ENCODE results near the gene NAT16.

NAT16 gene

DNA sequence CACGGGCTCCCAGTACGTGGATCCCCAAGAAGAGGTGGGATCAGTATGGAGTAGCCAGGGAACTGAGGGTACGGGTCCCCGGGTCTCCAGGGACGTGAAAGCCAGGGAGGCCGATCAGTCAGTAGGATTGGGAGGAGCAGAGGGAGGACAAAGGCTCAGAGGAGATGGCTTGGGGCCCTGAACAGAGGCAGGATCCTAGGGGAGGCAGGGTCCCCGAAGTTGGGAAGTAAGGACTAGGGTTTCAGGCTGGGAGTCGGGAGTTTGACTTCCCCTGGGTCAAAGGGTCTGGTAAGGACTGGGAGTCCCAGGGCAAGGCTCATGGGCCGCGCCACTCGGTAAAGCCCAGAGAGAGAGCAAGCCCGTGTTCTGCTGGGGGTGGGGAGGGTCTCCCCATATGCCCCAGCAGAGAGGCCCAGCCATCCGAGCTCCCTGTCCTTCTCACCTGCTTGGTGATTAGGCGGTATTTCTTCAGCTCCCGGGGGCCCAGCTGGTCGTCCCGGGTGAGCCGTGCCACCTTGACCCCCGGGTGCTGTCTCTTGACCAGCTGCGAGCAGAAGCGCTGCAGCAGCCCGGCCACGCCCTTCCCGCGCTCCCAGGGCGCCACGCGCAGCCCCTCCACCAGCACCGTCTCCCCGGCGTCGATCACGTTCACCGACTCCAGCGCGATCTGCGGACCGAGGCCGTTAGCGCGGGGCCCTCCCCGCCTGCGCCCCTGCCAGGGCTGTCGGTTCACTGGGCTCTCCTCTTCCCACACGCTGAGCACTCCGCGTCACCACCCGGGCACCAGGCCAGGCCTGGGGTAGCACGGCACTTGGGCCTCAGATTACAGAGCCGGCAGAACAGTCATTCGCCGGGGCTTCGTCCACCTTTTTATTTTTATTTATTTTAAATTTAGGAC, 7.0 kb downstream of the NAT16 start:
- in situ Hi-C loops (cut with HindIII; ENCODE audit: low pct_unique_long_range_greater_than_20kb, low sequenced_read_pairs): no loop called here
- no peak for TF ChIP-seq JUND (IDR thresholded peaks at IDR 0.05; ENCODE audit: low read depth)
- DNase-seq (ENCODE audit: low read depth in 1 of 2, low spot score in 1 of 2): peak in 1 of 2 experiments; percentile 43

- in situ Hi-C loops (cut with HindIII; ENCODE audit: low pct_unique_long_range_greater_than_20kb, low sequenced_read_pairs): no loop called here
- TF ChIP-seq JUND (IDR thresholded peaks at IDR 0.05; ENCODE audit: low read depth): no peak
- peak in 1 of 2 experiments; percentile 37 for DNase-seq (ENCODE audit: low read depth in 1 of 2, low spot score in 1 of 2)
Measured at GRCh38 chr7:101172005-101172853, 7.9 kb downstream of the NAT16 start.

- TF ChIP-seq JUND (IDR thresholded peaks at IDR 0.05; ENCODE audit: low read depth): no peak
- peak in 1 of 2 experiments; percentile 39 for DNase-seq (ENCODE audit: low read depth in 1 of 2, low spot score in 1 of 2)
- in situ Hi-C loops (cut with HindIII; ENCODE audit: low pct_unique_long_range_greater_than_20kb, low sequenced_read_pairs): no loop called here
Measured at GRCh38 chr7:101171442-101171837, 8.7 kb downstream of the NAT16 start.

DNA sequence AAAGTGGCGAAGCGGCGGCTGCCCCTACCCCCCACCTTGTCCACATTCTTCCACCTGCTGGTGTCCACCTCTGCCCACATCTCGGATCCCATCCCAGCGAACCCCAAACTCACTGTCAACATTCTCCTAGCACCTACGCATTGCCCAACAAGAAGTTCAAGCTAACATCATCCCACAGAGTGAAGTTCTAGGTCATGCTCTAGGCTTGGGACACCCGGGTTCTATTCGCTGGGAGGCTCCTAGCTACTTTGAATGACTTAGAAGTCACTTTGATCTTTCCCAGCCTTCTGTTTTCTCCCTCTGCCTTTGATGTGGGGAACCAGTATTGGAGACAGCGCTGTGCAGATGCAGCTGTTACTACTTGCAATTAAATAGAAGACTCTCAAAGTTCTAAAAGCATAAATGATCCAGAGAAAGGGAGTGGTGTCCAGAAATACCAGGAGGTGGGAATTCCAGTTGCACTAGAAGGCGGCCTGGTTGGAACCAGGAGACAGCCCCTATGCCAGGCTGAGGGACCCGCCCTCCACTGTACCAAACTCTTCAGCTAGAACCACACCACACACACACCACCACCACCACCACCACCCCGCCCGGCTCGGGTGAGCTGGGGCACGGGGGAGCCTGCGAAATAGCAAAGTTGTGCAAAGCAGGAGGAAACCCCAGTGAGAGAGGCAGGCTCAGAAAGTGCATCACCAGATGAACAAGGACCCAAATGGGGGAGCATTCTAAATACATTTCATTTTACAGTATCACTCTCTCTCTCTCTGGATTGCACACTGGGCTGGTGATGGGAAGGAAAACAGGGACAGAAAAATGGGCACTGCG, 9.3 kb downstream of the NAT16 start:
- no peak for DNase-seq (ENCODE audit: low read depth in 1 of 2, low spot score in 1 of 2)
- in situ Hi-C loops (cut with HindIII; ENCODE audit: low pct_unique_long_range_greater_than_20kb, low sequenced_read_pairs): no loop called here
- TF ChIP-seq JUND (IDR thresholded peaks at IDR 0.05; ENCODE audit: low read depth): no peak

DNA sequence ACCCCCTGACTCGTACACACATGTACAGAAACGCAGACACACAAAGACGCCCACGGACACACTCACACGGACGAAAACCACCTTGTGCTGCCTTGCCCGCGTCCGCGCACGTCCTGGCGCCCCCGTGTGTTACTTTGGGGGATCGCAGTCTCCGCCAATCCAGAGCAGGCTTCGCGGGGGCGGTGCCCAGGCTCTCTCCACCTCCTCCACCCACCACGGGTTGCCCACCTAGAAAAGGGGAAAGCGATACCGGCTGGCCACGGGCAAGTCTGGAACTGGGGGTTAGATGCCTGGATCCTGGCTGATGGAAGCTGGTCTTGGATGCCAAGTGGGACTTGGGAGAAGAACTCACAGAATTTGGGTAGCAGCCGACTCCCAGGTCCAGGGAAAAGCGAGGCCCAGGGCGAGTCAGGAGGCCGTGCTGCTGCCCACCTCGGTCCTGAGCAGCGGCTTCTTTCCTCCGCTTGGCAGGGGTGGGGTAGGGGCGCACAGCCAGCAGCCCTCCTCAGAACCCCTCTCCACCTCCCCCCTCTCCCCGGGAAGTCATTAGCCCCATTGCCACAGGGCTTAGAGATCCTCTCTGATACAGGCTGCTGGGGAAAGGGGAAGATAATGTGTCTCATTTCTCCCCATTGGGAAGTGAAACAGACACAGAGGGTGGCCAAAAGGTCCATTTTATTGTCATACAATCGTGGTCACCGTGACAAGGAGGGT, 10.1 kb downstream of the NAT16 start:
- no peak for TF ChIP-seq JUND (IDR thresholded peaks at IDR 0.05; ENCODE audit: low read depth)
- in situ Hi-C loops (cut with HindIII; ENCODE audit: low pct_unique_long_range_greater_than_20kb, low sequenced_read_pairs): no loop called here
- peak; percentile 44 to 58 for DNase-seq (ENCODE audit: low read depth in 1 of 2, low spot score in 1 of 2)

DNA sequence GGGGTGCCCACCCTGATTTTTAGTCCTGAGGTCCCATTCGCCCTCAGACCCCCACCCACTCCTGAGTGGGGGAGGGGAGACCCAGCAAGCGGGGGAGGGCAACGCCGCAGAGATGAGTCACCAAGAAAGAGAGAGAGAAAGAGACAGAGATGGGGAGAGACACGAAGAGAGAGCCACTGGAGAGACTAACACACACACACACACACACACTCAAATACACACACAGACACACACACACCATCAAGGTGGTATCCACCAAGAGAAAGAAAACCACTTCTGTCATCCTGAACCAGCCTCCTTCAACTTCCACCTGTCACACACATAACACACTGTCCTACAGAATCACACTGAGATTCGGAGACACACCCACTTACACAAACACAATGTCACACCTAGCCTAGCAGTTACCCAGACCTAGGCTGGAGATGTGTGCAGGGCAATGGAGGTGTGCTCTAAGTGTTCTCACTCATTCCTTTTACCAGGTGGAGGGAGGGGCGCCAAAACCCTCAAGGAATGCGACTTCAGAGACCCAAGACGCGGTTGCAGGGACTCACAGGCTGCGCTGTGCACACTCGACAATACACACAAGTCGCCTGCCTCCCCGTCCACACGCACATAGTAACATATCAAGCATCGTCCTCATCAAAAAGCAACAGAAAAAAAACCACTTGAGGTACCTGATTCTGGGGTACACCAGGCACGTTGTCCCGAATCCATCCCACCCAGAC, 10.8 kb downstream of the NAT16 start:
- in situ Hi-C loops (cut with HindIII; ENCODE audit: low pct_unique_long_range_greater_than_20kb, low sequenced_read_pairs): no loop called here
- DNase-seq (ENCODE audit: low read depth in 1 of 2, low spot score in 1 of 2): no peak
- TF ChIP-seq JUND (IDR thresholded peaks at IDR 0.05; ENCODE audit: low read depth): no peak

DNA sequence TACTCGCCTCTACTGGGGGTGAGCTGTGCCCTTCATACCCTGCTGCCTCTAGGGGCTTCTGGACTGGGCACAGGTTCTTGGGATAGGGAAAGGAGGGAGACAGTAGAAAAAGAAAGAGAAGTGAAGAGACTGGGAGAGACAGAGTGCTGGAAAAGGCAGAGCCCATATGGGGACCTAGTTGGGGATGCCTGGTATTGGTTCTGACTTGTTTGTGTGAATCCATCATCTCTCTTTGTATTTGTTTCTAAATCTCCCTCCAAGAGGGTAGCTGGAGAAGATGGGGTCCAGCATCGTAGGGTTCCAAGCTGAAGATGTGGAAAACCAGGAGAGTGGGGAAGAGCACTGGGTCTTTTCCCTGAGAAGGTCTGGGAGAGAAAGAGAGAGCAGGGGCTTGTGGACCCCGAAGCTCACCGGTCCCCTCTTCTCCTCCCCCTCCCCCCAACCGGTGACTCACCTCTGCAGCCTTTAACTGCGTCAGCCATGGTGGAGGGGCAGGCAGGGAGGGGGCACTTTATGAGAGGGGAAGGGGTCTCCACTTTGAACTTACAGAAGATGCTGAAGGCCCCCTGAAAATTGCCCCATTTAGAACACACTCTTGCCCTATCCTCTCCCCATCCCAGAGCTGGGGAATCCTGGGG, 11.6 kb downstream of the NAT16 start:
- DNase-seq (ENCODE audit: low read depth in 1 of 2, low spot score in 1 of 2): no peak
- in situ Hi-C loops (cut with HindIII; ENCODE audit: low pct_unique_long_range_greater_than_20kb, low sequenced_read_pairs): no loop called here
- no peak for TF ChIP-seq JUND (IDR thresholded peaks at IDR 0.05; ENCODE audit: low read depth)

DNA sequence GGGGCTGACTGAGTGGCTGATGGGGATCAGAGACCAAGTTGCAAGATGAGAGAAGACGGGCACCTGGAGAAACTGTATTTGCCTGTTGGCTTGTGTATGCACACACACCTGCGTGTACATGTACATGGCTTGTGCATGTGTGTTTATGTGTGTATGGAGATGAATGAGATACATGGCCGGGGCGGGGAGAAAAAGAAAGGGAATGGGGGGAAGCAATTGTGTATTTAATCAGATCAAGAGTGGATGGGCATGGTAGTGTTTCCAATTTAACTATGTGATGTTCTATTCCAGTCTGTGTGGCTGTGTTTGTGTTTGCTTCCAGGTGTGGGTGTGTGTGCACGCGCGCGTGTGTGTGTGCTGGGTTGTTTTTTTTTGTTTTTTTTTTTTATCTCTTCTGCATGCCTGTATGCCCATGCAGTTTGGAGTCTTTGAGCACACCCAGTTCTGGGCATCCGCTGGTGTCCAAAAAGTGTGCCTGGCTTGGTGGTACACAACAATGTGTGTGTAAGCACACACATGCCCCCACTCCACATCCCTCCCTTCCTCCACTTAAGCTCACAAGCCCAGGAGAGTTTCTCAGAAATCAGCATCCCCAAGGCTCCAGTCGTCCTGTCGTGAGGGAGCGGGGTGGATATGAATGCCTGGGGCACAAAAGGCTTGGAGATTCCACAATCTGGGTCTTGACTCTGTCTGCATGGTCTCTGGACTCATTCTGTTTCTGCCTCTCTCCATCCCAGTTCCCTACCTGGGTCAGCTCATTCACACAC, 12.3 kb downstream of the NAT16 start:
- in situ Hi-C loops (cut with HindIII; ENCODE audit: low pct_unique_long_range_greater_than_20kb, low sequenced_read_pairs): no loop called here
- DNase-seq (ENCODE audit: low read depth in 1 of 2, low spot score in 1 of 2): no peak
- TF ChIP-seq JUND (IDR thresholded peaks at IDR 0.05; ENCODE audit: low read depth): no peak

DNA sequence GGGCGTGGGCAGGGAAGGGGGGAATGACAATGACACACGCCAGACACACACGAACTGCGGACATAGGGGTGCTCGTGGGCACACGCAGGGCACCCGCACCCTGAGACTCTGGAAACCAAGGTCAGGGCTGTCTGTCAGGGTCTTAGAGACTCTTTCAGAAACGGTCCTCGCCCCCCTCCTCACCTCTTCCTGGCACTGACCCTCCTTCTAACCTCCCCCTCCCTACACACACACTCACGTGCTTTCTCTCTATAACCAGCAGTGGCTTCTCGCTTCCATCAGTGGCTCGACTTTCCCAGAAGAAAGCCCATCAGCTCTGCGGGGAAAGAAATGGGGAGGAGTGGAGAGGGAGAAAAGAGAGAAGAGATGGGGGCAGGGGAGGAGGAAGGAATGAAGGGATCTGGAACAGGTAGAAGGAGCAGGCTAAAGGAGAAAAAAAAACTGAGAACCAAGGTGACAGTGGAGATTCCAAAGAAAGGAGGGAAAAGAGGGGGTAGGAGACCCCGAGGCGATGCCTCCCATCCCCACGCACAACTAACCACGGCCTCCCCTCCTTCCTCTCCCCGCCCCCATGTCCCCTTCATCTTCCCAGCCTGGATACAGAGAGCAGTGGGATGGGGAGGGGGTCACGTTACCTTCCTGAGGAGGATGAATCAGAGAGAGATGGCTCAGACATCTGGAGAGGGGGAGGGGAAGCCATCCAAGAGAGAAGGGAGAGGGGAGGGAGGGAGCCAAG, 13.0 kb downstream of the NAT16 start:
- no peak for DNase-seq (ENCODE audit: low read depth in 1 of 2, low spot score in 1 of 2)

DNA sequence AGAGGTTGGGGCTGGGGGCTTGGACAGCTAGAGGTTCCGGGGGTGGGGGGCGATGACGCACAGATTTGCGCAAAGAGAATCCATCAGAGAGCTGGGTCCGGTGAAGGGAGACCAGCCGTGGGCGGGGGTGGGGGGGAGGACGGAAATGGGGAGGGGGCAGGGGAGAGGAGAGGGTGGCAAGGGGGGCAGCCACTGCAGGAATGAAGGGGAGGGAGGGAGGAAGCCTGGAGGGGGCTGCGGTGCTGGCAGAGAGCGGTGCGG, 13.5 kb downstream of the NAT16 start:
- DNase-seq (ENCODE audit: low read depth in 1 of 2, low spot score in 1 of 2): no peak
- in situ Hi-C loops (cut with HindIII; ENCODE audit: low pct_unique_long_range_greater_than_20kb, low sequenced_read_pairs): no loop called here

More for the DNA sequence above, 13.0 kb downstream of the NAT16 start:
- no peak for TF ChIP-seq JUND (IDR thresholded peaks at IDR 0.05; ENCODE audit: low read depth)
- in situ Hi-C loops (cut with HindIII; ENCODE audit: low pct_unique_long_range_greater_than_20kb, low sequenced_read_pairs): no loop called here

More for the DNA sequence above, 13.5 kb downstream of the NAT16 start:
- no peak for TF ChIP-seq JUND (IDR thresholded peaks at IDR 0.05; ENCODE audit: low read depth)
